IPS-20b (cell line): ENCODE results near the gene FOXD1.
"Not testable (repeated sequence)": the region's sequence is repeated elsewhere in the genome, so short reads cannot be mapped to it uniquely, and the experiment has no call there.

ENCODE experiments used
- H3K27ac ChIP-seq: one replicate; pipeline ENCODE4 v1.5.1; 2013; ENCODE audit warnings: low read length
- H3K27me3 ChIP-seq: 2 replicates; pipeline ENCODE4 v1.6.1; 2013; ENCODE audit warnings: mild to moderate bottlenecking, low read length, inconsistent platforms; ENCODE audit not compliant: insufficient read depth
- H3K36me3 ChIP-seq: 2 replicates; pipeline ENCODE4 v1.6.1; 2013; ENCODE audit warnings: low read depth, mild to moderate bottlenecking, inconsistent platforms, low read length, moderate library complexity; ENCODE audit not compliant: insufficient read depth
- H3K4me1 ChIP-seq: 2 replicates; pipeline ENCODE4 v1.6.1; 2013; ENCODE audit warnings: mild to moderate bottlenecking, control low read depth, inconsistent platforms, low read length, moderate library complexity; ENCODE audit not compliant: insufficient read depth
- H3K4me3 ChIP-seq: 2 replicates; pipeline ENCODE4 v1.5.1; 2013; ENCODE audit warnings: mild to moderate bottlenecking, low read length, inconsistent platforms
- H3K9ac ChIP-seq: 2 replicates; pipeline ENCODE4 v1.6.1; 2013; ENCODE audit warnings: low read depth, mild to moderate bottlenecking, inconsistent platforms, low read length, moderate library complexity
- H3K9me3 ChIP-seq: 2 replicates; pipeline ENCODE4 v1.6.1; 2013; ENCODE audit warnings: mild to moderate bottlenecking, low read depth, low read length, inconsistent platforms; ENCODE audit not compliant: insufficient read depth

FOXD1 gene

DNA sequence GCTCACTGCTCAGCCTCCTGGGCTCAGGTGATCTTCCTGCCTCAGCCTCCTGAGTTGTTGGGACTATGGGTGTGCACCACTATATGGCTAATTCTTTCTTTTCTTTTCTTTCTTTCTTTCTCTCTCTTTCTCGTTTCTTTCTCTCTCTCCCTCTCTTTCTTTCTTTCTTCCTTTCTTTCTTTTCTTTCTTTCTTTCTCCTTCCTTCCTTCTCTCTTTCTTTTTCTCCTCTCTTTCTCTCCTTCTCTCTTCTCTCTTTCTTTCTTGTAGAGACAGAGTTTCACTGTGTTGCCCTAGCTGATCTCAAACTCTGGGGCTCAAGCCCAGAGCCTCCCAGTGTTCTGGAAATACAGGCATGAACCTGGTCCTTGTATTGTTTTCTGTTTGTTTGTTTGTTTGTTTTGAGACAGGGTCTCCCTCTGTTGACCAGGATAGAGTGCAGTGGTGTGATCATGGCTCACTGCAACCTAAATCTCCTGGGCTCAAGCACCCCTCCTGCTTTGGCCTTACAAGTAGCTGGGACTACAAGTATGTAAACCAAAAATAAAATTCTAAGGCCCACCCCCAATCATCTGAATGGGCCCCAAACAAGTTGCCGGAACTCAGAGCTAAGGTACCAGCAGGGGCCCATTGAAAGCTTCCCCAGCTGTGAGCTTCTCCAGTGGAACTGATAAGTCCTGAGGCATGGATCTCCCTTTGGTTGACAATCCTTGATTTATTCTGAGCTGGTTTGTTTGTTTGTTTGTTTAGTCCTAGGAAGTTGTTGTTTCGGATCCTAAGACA is 37.7 kb upstream of the FOXD1 start:
- H3K4me3 ChIP-seq: peak overlapping the region; percentile 44
- peak overlapping the region; percentile 91 for H3K27ac ChIP-seq
- H3K4me1 ChIP-seq: peaks cover 39% of the 10 kb centered on the region
- no peaks in the 10 kb centered on the region for H3K36me3 ChIP-seq
- H3K9me3 ChIP-seq: no peaks in the 10 kb centered on the region
- no peaks in the 10 kb centered on the region for H3K27me3 ChIP-seq
- H3K9ac ChIP-seq: peak overlapping the region; percentile 74

GRCh38 chr5:73485715-73486114 is 37.1 kb upstream of the FOXD1 start:
- peak overlapping the region; percentile 74 for H3K9ac ChIP-seq
- H3K36me3 ChIP-seq: no peaks in the 10 kb centered on the region
- H3K27ac ChIP-seq: peak overlapping the region; percentile 91
- H3K4me1 ChIP-seq: peaks cover 39% of the 10 kb centered on the region
- no peaks in the 10 kb centered on the region for H3K9me3 ChIP-seq
- H3K4me3 ChIP-seq: no peak overlapping the region
- H3K27me3 ChIP-seq: no peaks in the 10 kb centered on the region

DNA sequence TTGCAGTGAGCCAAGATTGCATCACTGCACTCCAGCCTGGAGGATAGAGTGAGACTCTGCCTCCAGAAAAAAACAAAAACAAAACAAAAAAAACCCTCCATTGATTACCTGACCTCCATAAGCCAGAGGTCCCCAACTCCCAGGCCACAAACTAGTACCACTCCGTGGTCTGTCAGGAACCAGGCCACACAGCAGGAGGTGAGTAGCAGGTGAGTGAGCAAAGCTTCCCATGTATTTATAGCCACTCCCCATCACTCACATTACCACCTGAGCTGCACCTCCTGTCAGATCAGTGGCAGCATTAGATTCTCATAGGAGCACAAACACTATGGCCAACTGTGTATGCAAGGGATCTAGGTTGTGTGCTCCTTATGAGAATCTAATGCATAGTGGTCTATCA is 35.9 kb upstream of the FOXD1 start:
- peaks cover 39% of the 10 kb centered on the region for H3K4me1 ChIP-seq
- H3K9ac ChIP-seq: no peak overlapping the region
- no peaks in the 10 kb centered on the region for H3K36me3 ChIP-seq
- H3K9me3 ChIP-seq: no peaks in the 10 kb centered on the region
- H3K27me3 ChIP-seq: no peaks in the 10 kb centered on the region
- no peak overlapping the region for H3K4me3 ChIP-seq
- no peak overlapping the region for H3K27ac ChIP-seq

DNA sequence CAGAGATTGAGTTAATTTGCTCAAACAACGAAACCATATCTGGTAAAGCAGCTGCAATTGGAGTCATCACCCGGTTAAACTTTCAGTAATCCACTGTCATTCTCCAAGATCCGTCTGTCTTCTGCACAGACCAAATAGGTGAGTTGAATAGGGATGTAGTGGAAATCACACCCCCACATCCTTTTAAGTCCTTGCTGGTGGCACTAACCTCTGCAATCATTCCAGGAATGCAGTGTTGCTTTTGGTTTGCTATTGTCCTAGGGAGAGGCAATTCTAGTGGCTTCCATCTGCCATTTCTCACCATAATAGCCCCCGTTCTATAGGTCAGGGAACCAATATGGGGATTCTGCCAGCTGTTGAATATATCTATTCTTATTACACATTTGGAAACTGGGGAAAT is 35.1 kb upstream of the FOXD1 start:
- Histone ChIP-seq H3K27me3 (no peaks in the 10 kb centered on the region), H3K9ac (no peak overlapping the region), H3K36me3 (no peaks in the 10 kb centered on the region), H3K27ac (no peak overlapping the region), H3K4me1 (peaks cover 32% of the 10 kb centered on the region), H3K9me3 (no peaks in the 10 kb centered on the region), H3K4me3 (no peak overlapping the region)

DNA sequence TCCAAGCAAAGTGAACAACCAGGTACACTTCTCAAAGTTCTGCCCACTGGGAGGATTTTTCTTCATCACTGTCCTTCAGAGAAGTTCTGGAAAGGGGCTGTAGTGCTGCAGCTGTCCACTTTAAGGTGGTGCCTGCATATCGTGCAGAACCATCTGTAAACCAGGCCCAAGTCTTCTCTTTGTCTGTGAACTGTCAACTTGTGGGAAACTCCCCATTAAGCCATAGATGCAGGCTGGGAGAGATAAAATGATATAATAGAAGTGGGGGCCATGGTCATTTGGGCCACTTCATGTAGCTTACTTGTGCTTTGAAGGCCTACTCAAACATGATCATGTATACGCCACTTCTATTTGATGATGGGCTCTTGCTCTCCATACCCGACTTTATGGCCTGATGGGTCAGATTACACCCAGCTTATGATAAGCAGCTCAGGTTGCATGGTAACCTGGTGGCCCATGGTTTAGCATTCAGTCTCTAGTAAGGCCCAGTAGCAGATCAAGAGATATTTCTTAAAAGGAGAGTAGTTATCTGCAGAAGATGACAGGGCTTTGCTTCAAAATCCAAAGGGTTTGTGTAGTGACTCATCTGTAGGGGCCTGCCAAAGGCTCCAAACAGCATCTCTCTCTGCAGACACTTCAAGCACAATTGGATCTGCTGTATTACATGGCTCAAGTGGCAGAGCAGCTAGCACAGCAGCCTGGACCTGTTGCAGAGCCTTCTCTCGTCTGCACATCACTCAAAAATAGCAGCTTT is 34.0 kb upstream of the FOXD1 start:
- Histone ChIP-seq H3K4me3 (no peak overlapping the region), H3K36me3 (no peaks in the 10 kb centered on the region), H3K27me3 (no peaks in the 10 kb centered on the region), H3K9me3 (no peaks in the 10 kb centered on the region), H3K4me1 (peaks cover 23% of the 10 kb centered on the region), H3K27ac (no peak overlapping the region), H3K9ac (no peak overlapping the region)

DNA sequence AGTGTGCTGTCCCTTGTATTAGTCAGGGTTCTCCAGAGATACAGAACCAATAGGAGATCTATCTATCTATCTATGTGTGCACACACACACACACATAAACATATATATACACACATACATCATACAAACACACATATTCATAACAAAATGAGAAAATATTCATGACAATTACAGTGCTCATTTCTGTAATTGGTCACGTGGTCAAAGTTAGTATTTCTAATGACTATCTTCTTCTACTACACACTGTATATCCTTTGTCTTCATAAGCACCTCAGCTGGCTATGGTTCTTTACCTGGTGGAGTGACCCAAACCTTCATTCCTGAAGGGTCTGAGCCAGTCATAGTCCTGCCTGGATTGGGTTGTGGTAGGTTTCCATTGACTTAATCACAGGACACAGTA is 31.9 kb upstream of the FOXD1 start:
- H3K9ac ChIP-seq: no peak overlapping the region
- H3K4me3 ChIP-seq: no peak overlapping the region
- no peak overlapping the region for H3K27ac ChIP-seq
- H3K4me1 ChIP-seq: peaks cover 8% of the 10 kb centered on the region
- H3K27me3 ChIP-seq: no peaks in the 10 kb centered on the region
- no peaks in the 10 kb centered on the region for H3K36me3 ChIP-seq
- H3K9me3 ChIP-seq: no peaks in the 10 kb centered on the region

GRCh38 chr5:73472116-73472515 is 23.5 kb upstream of the FOXD1 start:
- Histone ChIP-seq H3K36me3 (no peaks in the 10 kb centered on the region), H3K9me3 (no peaks in the 10 kb centered on the region)

DNA sequence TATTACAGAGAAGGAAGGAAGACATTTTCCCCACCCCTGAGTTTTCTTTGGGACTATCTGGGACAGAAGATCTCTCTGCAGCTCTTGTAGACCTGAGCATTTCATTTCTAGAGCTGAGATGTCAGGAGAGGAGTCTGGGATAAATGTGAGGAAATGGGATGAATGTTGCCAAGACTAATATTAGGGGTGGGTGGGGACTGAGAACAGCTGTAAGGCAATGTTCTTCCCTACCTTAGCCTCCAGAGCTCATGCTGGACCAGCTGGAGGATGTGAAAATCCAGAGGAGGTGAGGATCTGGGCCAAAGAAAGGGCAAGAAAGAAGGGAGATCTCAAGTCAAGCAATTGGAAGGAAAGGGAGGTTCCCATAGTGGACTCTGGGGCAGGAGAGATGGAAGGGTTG is 23.1 kb upstream of the FOXD1 start:
- no peaks in the 10 kb centered on the region for H3K4me1 ChIP-seq
- no peaks in the 10 kb centered on the region for H3K27me3 ChIP-seq
- H3K9ac ChIP-seq: no peak overlapping the region
- H3K9me3 ChIP-seq: no peaks in the 10 kb centered on the region
- H3K4me3 ChIP-seq: no peak overlapping the region
- no peak overlapping the region for H3K27ac ChIP-seq
- H3K36me3 ChIP-seq: no peaks in the 10 kb centered on the region

More at GRCh38 chr5:73472116-73472515, 23.5 kb upstream of the FOXD1 start:
- Histone ChIP-seq H3K9ac (no peak overlapping the region), H3K4me1 (no peaks in the 10 kb centered on the region), H3K27me3 (no peaks in the 10 kb centered on the region), H3K4me3 (no peak overlapping the region), H3K27ac (no peak overlapping the region)

GRCh38 chr5:73469878-73470277 is 21.3 kb upstream of the FOXD1 start:
- Histone ChIP-seq H3K27ac (no peak overlapping the region), H3K9ac (no peak overlapping the region), H3K4me3 (no peak overlapping the region), H3K4me1 (no peaks in the 10 kb centered on the region), H3K36me3 (no peaks in the 10 kb centered on the region), H3K9me3 (no peaks in the 10 kb centered on the region), H3K27me3 (no peaks in the 10 kb centered on the region)

GRCh38 chr5:73468638-73469037 is 20.1 kb upstream of the FOXD1 start:
- not testable (repeated sequence) for H3K4me1 ChIP-seq, H3K36me3 ChIP-seq, H3K9ac ChIP-seq, H3K4me3 ChIP-seq, H3K27ac ChIP-seq, H3K27me3 ChIP-seq, H3K9me3 ChIP-seq

DNA sequence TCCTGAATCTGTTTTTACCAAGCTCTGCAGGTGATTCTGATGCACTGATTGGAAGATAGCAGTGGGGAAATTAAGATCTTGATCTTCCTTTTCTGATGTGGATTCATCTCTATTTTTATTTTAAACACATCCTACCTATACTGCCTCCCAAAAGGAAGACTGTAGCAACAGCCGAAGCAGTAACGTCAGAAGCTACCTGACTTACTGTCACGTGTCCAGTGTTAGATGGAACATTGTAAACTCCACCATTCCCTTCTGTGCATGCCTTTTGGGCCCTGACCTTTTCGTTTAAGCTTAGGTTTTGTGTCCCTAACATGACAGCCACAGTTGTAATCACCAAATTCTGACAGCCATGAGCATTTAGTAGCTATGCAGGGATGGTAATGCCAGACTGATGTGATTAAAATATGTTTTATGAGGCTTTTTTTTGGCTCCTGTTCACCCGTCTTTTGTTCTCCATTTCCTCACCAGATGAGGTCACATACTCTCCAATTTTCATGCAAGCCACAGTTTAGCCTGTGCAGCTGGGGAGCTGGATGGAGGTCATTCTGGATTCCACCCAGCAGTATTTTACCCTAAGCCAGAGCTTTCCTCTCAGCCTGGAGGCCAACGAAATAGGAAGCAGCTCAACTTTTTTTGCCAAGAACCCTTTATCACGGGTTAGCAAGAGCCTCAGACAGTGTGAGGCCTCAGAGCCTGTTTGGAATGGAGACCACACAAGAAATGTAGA is 15.6 kb upstream of the FOXD1 start:
- no peaks in the 10 kb centered on the region for H3K9me3 ChIP-seq
- peaks cover 8% of the 10 kb centered on the region for H3K4me1 ChIP-seq
- no peaks in the 10 kb centered on the region for H3K36me3 ChIP-seq
- no peak overlapping the region for H3K9ac ChIP-seq
- H3K4me3 ChIP-seq: no peak overlapping the region
- H3K27ac ChIP-seq: no peak overlapping the region
- no peaks in the 10 kb centered on the region for H3K27me3 ChIP-seq
